Activated T-helper 1 cell treated with anti-CD3 and anti-CD28 coated beads, Interleukin-12 subunit alpha, Interleukin-12 subunit beta, Interleukin-2, Interleukin-4 antibody, amounts not matched to agents 30 ng/mL and 10 ng/mL and 1 ng/mL, durations not matched to agents 14 hours and 24 hours and 36 hours (primary cell): Measurements from ENCODE around the gene SRP14. TPM values are rescaled to one million over a fixed set of nuclear protein-coding genes. Genes with fewer than 3 reads are reported as not detected.
"Not testable (repeated sequence)": the region's sequence is repeated elsewhere in the genome, so short reads cannot be mapped to it uniquely, and the experiment has no call there.

Experiments used
- DNase-seq: peaks from one replicate; pipeline ENCODE4 v3.0.0; 2021; ENCODE audit warnings: low spot score
- H3K27ac Mint-ChIP-seq: one replicate; pipeline ENCODE4 v1.8.0; 2021; ENCODE audit warnings: mild to moderate bottlenecking, mixed read lengths
- H3K27me3 Mint-ChIP-seq: one replicate; pipeline ENCODE4 v1.8.0; 2022; ENCODE audit warnings: mild to moderate bottlenecking, moderate library complexity, mixed read lengths; ENCODE audit not compliant: insufficient read depth
- H3K36me3 Mint-ChIP-seq: one replicate; pipeline ENCODE4 v1.8.0; 2021; ENCODE audit warnings: low read depth, mixed read lengths
- H3K4me1 Mint-ChIP-seq: one replicate; pipeline ENCODE4 v1.8.0; 2021; ENCODE audit warnings: low read depth, mixed read lengths
- H3K4me3 Mint-ChIP-seq: one replicate; pipeline ENCODE4 v1.8.0; 2021; ENCODE audit warnings: mild to moderate bottlenecking, moderate library complexity, mixed read lengths
- H3K9me3 Mint-ChIP-seq: one replicate; pipeline ENCODE4 v1.8.0; 2021; ENCODE audit warnings: mixed read lengths
- intact Hi-C: fragments of 100-400 bp; cut with micrococcal nuclease; formaldehyde crosslinking; loops from one replicate; pipeline ENCODE4 v1.15.1; 2024
- total RNA-seq: library from RNA; stranded (reverse); gene quantifications from 2 replicates; pipeline ENCODE4 v1.2.3, GENCODE V29; 2022

SRP14 gene
- total RNA-seq, 1 donor from 2014 or later: 144 TPM

- H3K9me3 Mint-ChIP-seq, H3K4me3 Mint-ChIP-seq, H3K4me1 Mint-ChIP-seq, H3K27me3 Mint-ChIP-seq, H3K36me3 Mint-ChIP-seq, intact Hi-C loops, DNase-seq, H3K27ac Mint-ChIP-seq: not testable (repeated sequence)
Observed at GRCh38 chr15:40074656-40075055, 35.7 kb upstream of the SRP14 start.

- intact Hi-C loops, H3K4me1 Mint-ChIP-seq, H3K36me3 Mint-ChIP-seq, H3K27me3 Mint-ChIP-seq, H3K4me3 Mint-ChIP-seq, H3K9me3 Mint-ChIP-seq, H3K27ac Mint-ChIP-seq, DNase-seq: not testable (repeated sequence)
Observed at GRCh38 chr15:40073716-40074490, 34.9 kb upstream of the SRP14 start.

- DNase-seq: no peak
- no peaks in the 10 kb centered on the region for H3K36me3 Mint-ChIP-seq
- H3K4me3 Mint-ChIP-seq: no peak overlapping the region
- H3K27ac Mint-ChIP-seq: no peak overlapping the region
- no peaks in the 10 kb centered on the region for H3K9me3 Mint-ChIP-seq
- intact Hi-C loops: loop anchor here (1.0 kb wide), 1 partner anchor 10 kb away; no protein-coding TSS in a partner anchor
- H3K4me1 Mint-ChIP-seq: peaks cover 7% of the 10 kb centered on the region
- peaks cover 3% of the 10 kb centered on the region for H3K27me3 Mint-ChIP-seq
Observed at GRCh38 chr15:40072216-40072990, 33.4 kb upstream of the SRP14 start.

GRCh38 chr15:40070608-40071218, 31.7 kb upstream of the SRP14 start:
- intact Hi-C loops: no loop called here
- H3K27ac Mint-ChIP-seq: no peak overlapping the region
- DNase-seq: no peak
- no peaks in the 10 kb centered on the region for H3K9me3 Mint-ChIP-seq
- H3K36me3 Mint-ChIP-seq: peaks cover 2% of the 10 kb centered on the region
- no peak overlapping the region for H3K4me3 Mint-ChIP-seq
- peaks cover 7% of the 10 kb centered on the region for H3K4me1 Mint-ChIP-seq
- H3K27me3 Mint-ChIP-seq: peaks cover 3% of the 10 kb centered on the region

- intact Hi-C loops: no loop called here
- Mint-ChIP-seq H3K27me3 (peaks cover 3% of the 10 kb centered on the region), H3K36me3 (peaks cover 2% of the 10 kb centered on the region), H3K9me3 (no peaks in the 10 kb centered on the region), H3K4me1 (peaks cover 9% of the 10 kb centered on the region), H3K4me3 (no peak overlapping the region), H3K27ac (no peak overlapping the region)
- no peak for DNase-seq
Observed at GRCh38 chr15:40070166-40070557, 31.2 kb upstream of the SRP14 start.

- no peaks in the 10 kb centered on the region for H3K9me3 Mint-ChIP-seq
- H3K27me3 Mint-ChIP-seq: peaks cover 3% of the 10 kb centered on the region
- H3K27ac Mint-ChIP-seq: no peak overlapping the region
- H3K36me3 Mint-ChIP-seq: peaks cover 4% of the 10 kb centered on the region
- no peak overlapping the region for H3K4me3 Mint-ChIP-seq
- no peak for DNase-seq
- intact Hi-C loops: no loop called here
- H3K4me1 Mint-ChIP-seq: peaks cover 16% of the 10 kb centered on the region
Observed at GRCh38 chr15:40069178-40070165, 30.5 kb upstream of the SRP14 start.

GRCh38 chr15:40067921-40068624, 29.1 kb upstream of the SRP14 start:
- H3K36me3 Mint-ChIP-seq: peaks cover 6% of the 10 kb centered on the region

GRCh38 chr15:40066589-40066988, 27.6 kb upstream of the SRP14 start:
- Mint-ChIP-seq H3K9me3 (no peaks in the 10 kb centered on the region), H3K36me3 (peaks cover 6% of the 10 kb centered on the region), H3K27ac (no peak overlapping the region), H3K4me3 (no peak overlapping the region), H3K27me3 (no peaks in the 10 kb centered on the region), H3K4me1 (peaks cover 19% of the 10 kb centered on the region)
- intact Hi-C loops: no loop called here
- DNase-seq: no peak

More at GRCh38 chr15:40067921-40068624, 29.1 kb upstream of the SRP14 start:
- H3K4me3 Mint-ChIP-seq: no peak overlapping the region
- H3K9me3 Mint-ChIP-seq: no peaks in the 10 kb centered on the region
- H3K4me1 Mint-ChIP-seq: peaks cover 19% of the 10 kb centered on the region
- H3K27me3 Mint-ChIP-seq: no peaks in the 10 kb centered on the region
- H3K27ac Mint-ChIP-seq: no peak overlapping the region
- no peak for DNase-seq
- intact Hi-C loops: no loop called here

- H3K4me1 Mint-ChIP-seq: peaks cover 19% of the 10 kb centered on the region
- H3K9me3 Mint-ChIP-seq: no peaks in the 10 kb centered on the region
- peak overlapping the region; percentile 90 for H3K27ac Mint-ChIP-seq
- DNase-seq: no peak
- peaks cover 6% of the 10 kb centered on the region for H3K36me3 Mint-ChIP-seq
- no peak overlapping the region for H3K4me3 Mint-ChIP-seq
- H3K27me3 Mint-ChIP-seq: no peaks in the 10 kb centered on the region
- intact Hi-C loops: no loop called here
Observed at GRCh38 chr15:40065166-40065565, 26.2 kb upstream of the SRP14 start.

- peaks cover 19% of the 10 kb centered on the region for H3K4me1 Mint-ChIP-seq
- peak overlapping the region; percentile 68 for H3K4me3 Mint-ChIP-seq
- no peaks in the 10 kb centered on the region for H3K27me3 Mint-ChIP-seq
- no peak for DNase-seq
- intact Hi-C loops: loop anchor here (1.0 kb wide), 3 partner anchors 17 to 43 kb away; no protein-coding TSS in a partner anchor
- H3K9me3 Mint-ChIP-seq: no peaks in the 10 kb centered on the region
- peak overlapping the region; percentile 90 for H3K27ac Mint-ChIP-seq
- peaks cover 6% of the 10 kb centered on the region for H3K36me3 Mint-ChIP-seq
Observed at GRCh38 chr15:40064231-40064894, 25.4 kb upstream of the SRP14 start.

GRCh38 chr15:40063563-40064011, 24.6 kb upstream of the SRP14 start:
- no peak overlapping the region for H3K4me3 Mint-ChIP-seq
- no peak for DNase-seq
- peaks cover 6% of the 10 kb centered on the region for H3K36me3 Mint-ChIP-seq
- no peaks in the 10 kb centered on the region for H3K9me3 Mint-ChIP-seq
- peak overlapping the region; percentile 90 for H3K27ac Mint-ChIP-seq
- peaks cover 23% of the 10 kb centered on the region for H3K4me1 Mint-ChIP-seq
- H3K27me3 Mint-ChIP-seq: no peaks in the 10 kb centered on the region
- intact Hi-C loops: loop anchor here (1.0 kb wide), 3 partner anchors 16 to 44 kb away; no protein-coding TSS in a partner anchor
